IPS-NIHi11 (cell line): ENCODE measurements around the gene ARHGAP6.
"Not testable (repeated sequence)": the region's sequence is repeated elsewhere in the genome, so short reads cannot be mapped to it uniquely, and the experiment has no call there.

Experiments
- DNase-seq: peaks from one replicate; pipeline ENCODE4 v3.0.0; 2012; ENCODE audit warnings: mixed read lengths, low spot score

ARHGAP6 gene

GRCh38 chrX:11395859-11396258, 269.9 kb downstream of the ARHGAP6 start:
- DNase-seq, result no peak

- no peak for DNase-seq
Measured at GRCh38 chrX:11393949-11394654, 271.6 kb downstream of the ARHGAP6 start.

GRCh38 chrX:11386812-11387211, 278.9 kb downstream of the ARHGAP6 start:
- no peak for DNase-seq

GRCh38 chrX:11386001-11386523, 279.7 kb downstream of the ARHGAP6 start:
- no peak for DNase-seq

- DNase-seq, result no peak
Measured at GRCh38 chrX:11382930-11383329, 282.8 kb downstream of the ARHGAP6 start.

GRCh38 chrX:11381464-11381863, 284.3 kb downstream of the ARHGAP6 start:
- DNase-seq, result peak; percentile 26

- no peak for DNase-seq
Measured at GRCh38 chrX:11380187-11380844, 285.4 kb downstream of the ARHGAP6 start.

- no peak for DNase-seq
Measured at GRCh38 chrX:11376163-11376562, 289.6 kb downstream of the ARHGAP6 start.

GRCh38 chrX:11375614-11376119, 290.1 kb downstream of the ARHGAP6 start:
- no peak for DNase-seq

- DNase-seq, result no peak
Measured at GRCh38 chrX:11374570-11374969, 291.1 kb downstream of the ARHGAP6 start.

GRCh38 chrX:11371106-11371505, 294.6 kb downstream of the ARHGAP6 start:
- DNase-seq, result no peak

GRCh38 chrX:11367609-11368430, 297.9 kb downstream of the ARHGAP6 start:
- DNase-seq, result no peak

GRCh38 chrX:11366998-11367595, 298.6 kb downstream of the ARHGAP6 start:
- no peak for DNase-seq

GRCh38 chrX:11365426-11365825, 300.3 kb downstream of the ARHGAP6 start:
- DNase-seq, result no peak

GRCh38 chrX:11364835-11365234, 300.9 kb downstream of the ARHGAP6 start:
- DNase-seq, result no peak

GRCh38 chrX:11363825-11364224, 301.9 kb downstream of the ARHGAP6 start:
- DNase-seq, result not testable (repeated sequence)

GRCh38 chrX:11363069-11363594, 302.6 kb downstream of the ARHGAP6 start:
- DNase-seq, result no peak

GRCh38 chrX:11361666-11362065, 304.1 kb downstream of the ARHGAP6 start:
- DNase-seq, result not testable (repeated sequence)

GRCh38 chrX:11355944-11356343, 309.8 kb downstream of the ARHGAP6 start:
- DNase-seq, result not testable (repeated sequence)

- no peak for DNase-seq
Measured at GRCh38 chrX:11355259-11355909, 310.3 kb downstream of the ARHGAP6 start.

GRCh38 chrX:11352296-11352741, 313.4 kb downstream of the ARHGAP6 start:
- no peak for DNase-seq
